Duodenal mucosa (tissue), 2 donors: Measurements from ENCODE around the gene MAP3K14.

Source experiments
- H3K27ac ChIP-seq: one replicate; pipeline ENCODE4 v1.7.0; 2013; ENCODE audit warnings: low read depth, low read length
- H3K27me3 ChIP-seq, 2 donors: one replicate each; pipeline ENCODE4 v1.7.0; 2013; ENCODE audit warnings: low read length in 2 of 2, control low read depth in 1 of 2; ENCODE audit not compliant: insufficient read depth in 2 of 2, control insufficient read depth in 1 of 2
- H3K36me3 ChIP-seq, 2 donors: one replicate each; pipeline ENCODE4 v1.7.0; 2013; ENCODE audit warnings: low read length in 2 of 2, control low read depth in 1 of 2; ENCODE audit not compliant: insufficient read depth in 2 of 2, control insufficient read depth in 1 of 2
- H3K4me1 ChIP-seq, 2 donors: one replicate each; pipeline ENCODE4 v1.7.0; 2013; ENCODE audit warnings: low read length in 2 of 2, control low read depth in 1 of 2; ENCODE audit not compliant: insufficient read depth in 2 of 2, control insufficient read depth in 1 of 2
- H3K4me3 ChIP-seq, 2 donors: one replicate each; pipeline ENCODE4 v1.7.0; 2013; ENCODE audit warnings: low read length in 2 of 2, low read depth in 1 of 2
- H3K9ac ChIP-seq, 2 donors: one replicate each; pipeline ENCODE4 v1.7.0; 2013; ENCODE audit warnings: low read length in 2 of 2, low read depth in 1 of 2
- H3K9me3 ChIP-seq, 2 donors: one replicate each; pipeline ENCODE4 v1.7.0; 2013; ENCODE audit warnings: low read length in 2 of 2, control low read depth in 1 of 2; ENCODE audit not compliant: control insufficient read depth in 1 of 2

MAP3K14 gene

DNA sequence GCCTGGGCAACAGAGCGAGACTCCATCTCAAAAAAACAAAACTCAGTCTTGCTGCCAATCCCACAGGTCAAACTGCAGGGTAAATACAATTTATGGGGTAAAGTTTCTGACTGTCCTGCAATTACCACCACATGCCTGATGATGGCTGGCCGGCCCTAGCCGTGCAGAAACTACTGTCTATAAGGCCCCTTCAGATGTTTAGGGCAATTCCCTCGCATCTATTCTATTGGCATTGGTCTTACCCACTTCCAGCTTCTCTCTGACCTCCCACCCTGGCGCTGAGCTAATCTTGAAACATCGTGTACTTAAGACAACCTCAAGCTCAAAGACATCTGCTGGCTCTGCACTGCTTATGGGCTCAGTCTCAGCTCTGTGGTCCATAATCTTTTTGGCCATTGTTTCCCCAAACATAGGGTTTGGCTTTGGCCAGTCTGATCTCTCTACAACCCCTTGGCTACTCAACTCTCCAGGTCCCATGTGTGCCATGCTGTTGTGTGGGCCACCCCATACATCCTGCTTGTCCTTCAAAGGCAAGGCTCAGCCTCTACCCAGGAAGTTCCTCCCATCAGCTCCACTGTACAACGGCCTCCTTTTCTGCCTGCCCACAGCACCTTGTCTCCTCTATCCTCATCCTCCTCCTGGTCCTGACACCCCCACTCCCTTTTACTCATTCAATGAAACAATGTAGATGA, 16.6 kb downstream of the MAP3K14 start:
- no peak overlapping the region for H3K4me3 ChIP-seq
- H3K27me3 ChIP-seq = no peaks in the 10 kb centered on the region
- H3K4me1 ChIP-seq = peaks cover 60 to 72% of the 10 kb centered on the region in 2 donors
- no peak overlapping the region for H3K27ac ChIP-seq
- H3K9me3 ChIP-seq = no peaks in the 10 kb centered on the region
- peaks cover 7 to 10% of the 10 kb centered on the region in 2 donors for H3K36me3 ChIP-seq
- no peak overlapping the region for H3K9ac ChIP-seq

DNA sequence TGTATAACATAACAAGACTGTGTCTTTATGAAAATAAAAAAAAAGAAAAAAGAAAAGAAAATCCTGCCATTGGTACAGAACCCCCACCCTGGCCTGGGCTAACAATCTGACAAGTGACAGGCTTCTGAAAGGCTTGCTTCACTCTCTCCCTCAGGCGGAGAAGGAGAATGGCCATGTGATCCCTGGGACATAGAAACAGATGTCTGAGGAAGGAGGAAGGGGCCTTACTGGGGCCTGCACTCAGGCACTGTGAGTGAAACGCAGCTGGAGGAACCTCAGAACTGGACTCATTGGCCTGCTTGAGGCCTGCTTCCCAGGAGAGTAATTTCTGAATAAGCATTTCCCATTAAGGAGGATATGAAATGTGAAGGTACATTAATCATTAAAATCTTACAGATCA, 17.5 kb downstream of the MAP3K14 start:
- H3K9me3 ChIP-seq = no peaks in the 10 kb centered on the region
- peaks cover 68 to 73% of the 10 kb centered on the region in 2 donors for H3K4me1 ChIP-seq
- peak overlapping the region in 1 of 2 donors; percentile 13 for H3K9ac ChIP-seq
- H3K4me3 ChIP-seq = no peak overlapping the region
- H3K27me3 ChIP-seq = no peaks in the 10 kb centered on the region
- H3K36me3 ChIP-seq = peaks cover 7 to 10% of the 10 kb centered on the region in 2 donors
- H3K27ac ChIP-seq = no peak overlapping the region

- Histone ChIP-seq H3K4me3 (no peak overlapping the region), H3K9me3 (no peaks in the 10 kb centered on the region), H3K36me3 (peaks cover 7 to 10% of the 10 kb centered on the region in 2 donors), H3K27ac (no peak overlapping the region), H3K4me1 (peaks cover 74 to 75% of the 10 kb centered on the region in 2 donors), H3K27me3 (no peaks in the 10 kb centered on the region), H3K9ac (peak overlapping the region in 1 of 2 donors; percentile 13)
Observed at GRCh38 chr17:45298546-45299285, 18.1 kb downstream of the MAP3K14 start.

- H3K9me3 ChIP-seq = no peaks in the 10 kb centered on the region
- no peaks in the 10 kb centered on the region for H3K27me3 ChIP-seq
- peak overlapping the region in 1 of 2 donors; percentile 30 for H3K4me3 ChIP-seq
- peak overlapping the region; percentile 23 for H3K27ac ChIP-seq
- peaks cover 7 to 10% of the 10 kb centered on the region in 2 donors for H3K36me3 ChIP-seq
- H3K9ac ChIP-seq = no peak overlapping the region
- peaks cover 76 to 81% of the 10 kb centered on the region in 2 donors for H3K4me1 ChIP-seq
Observed at GRCh38 chr17:45296833-45297124, 20.0 kb downstream of the MAP3K14 start.

GRCh38 chr17:45296003-45296832, 20.6 kb downstream of the MAP3K14 start:
- H3K27ac ChIP-seq = peak overlapping the region; percentile 23
- H3K4me1 ChIP-seq = peaks cover 78 to 86% of the 10 kb centered on the region in 2 donors
- no peak overlapping the region for H3K9ac ChIP-seq
- peak overlapping the region in 1 of 2 donors; percentile 30 for H3K4me3 ChIP-seq
- H3K27me3 ChIP-seq = no peaks in the 10 kb centered on the region
- no peaks in the 10 kb centered on the region for H3K9me3 ChIP-seq
- peaks cover 7 to 10% of the 10 kb centered on the region in 2 donors for H3K36me3 ChIP-seq

GRCh38 chr17:45294506-45294905, 22.3 kb downstream of the MAP3K14 start:
- Histone ChIP-seq H3K27ac (no peak overlapping the region), H3K9me3 (no peaks in the 10 kb centered on the region), H3K4me3 (no peak overlapping the region), H3K9ac (peak overlapping the region in 1 of 2 donors; percentile 12), H3K36me3 (peaks cover 16 to 23% of the 10 kb centered on the region in 2 donors), H3K4me1 (peaks cover 83 to 92% of the 10 kb centered on the region in 2 donors), H3K27me3 (no peaks in the 10 kb centered on the region)

DNA sequence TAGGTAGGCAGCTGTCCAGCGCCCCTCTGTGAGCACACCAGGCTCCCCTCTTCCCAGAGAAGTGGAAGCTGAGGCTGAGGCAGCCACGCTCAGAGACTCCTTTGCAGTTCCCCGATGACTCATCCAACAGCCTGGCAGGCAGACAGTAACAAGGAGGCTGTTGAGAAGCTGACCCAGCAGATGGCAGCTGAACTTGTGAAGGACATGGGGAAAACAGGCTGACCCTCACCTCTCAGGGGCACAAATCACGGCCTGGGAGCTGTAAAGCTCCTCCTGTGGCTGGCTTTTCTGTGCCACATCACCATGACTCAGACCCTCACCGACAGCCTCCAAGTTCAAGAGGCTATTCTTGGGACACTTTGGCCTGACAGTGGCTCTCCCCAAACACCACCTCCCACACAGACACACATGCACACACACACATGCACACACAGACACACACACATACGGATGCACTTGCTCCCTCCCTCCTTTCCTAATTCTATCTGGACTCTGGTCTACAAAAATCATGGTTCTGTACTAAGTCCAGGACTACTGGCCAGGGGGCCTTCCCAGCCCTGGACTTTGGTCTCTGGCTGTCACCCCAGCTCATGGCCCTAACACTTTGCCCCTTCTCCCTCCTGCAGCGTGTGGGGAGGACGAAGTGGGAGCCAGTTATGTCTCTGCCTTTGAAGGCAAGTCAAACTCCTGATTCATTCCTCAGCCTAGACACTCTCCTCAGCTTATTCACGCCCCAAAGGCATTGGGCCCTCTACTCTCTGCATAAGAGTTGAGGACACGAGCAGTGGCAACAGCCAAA, 23.2 kb downstream of the MAP3K14 start:
- Histone ChIP-seq H3K9ac (peak overlapping the region; percentile 14 to 54), H3K4me1 (peaks cover 88 to 92% of the 10 kb centered on the region in 2 donors), H3K27ac (peak overlapping the region; percentile 45), H3K27me3 (no peaks in the 10 kb centered on the region), H3K4me3 (peak overlapping the region; percentile 4 to 23), H3K9me3 (no peaks in the 10 kb centered on the region), H3K36me3 (peaks cover 11 to 29% of the 10 kb centered on the region in 2 donors)

DNA sequence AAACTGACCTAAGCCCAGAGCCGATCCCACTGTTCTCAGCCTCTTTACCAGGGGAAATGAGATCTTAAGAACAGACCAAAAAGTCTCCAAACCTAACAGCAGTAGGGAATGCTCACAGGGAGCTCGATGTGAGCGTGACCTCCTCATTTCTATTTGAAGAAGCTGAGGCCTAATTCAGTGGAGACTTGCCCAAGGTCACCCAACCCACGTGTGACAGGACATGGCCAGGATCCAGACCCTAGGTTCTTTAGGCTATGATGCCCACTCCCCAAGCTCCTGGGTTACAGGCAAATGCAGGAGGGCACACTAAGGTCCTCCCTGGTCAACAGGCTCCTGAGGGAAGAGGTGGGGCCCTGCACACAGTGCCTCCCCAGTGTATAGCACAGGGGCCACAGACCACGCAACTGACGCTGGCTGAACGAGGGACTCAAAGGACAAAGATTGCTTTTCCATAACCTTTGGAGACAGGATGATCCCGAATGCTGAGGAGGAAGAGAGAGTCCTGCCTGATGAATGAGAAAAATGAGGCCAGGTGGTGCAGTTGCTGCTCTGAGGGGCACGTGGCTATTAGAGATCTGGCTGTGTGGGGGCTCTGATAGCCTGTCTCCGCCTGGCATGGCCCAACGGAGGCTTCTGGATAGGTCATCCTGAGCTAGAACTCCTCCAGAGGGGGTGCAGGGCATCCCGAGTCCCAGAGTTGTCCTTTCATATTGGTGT, 24.0 kb downstream of the MAP3K14 start:
- Histone ChIP-seq H3K27ac (peak overlapping the region; percentile 50), H3K27me3 (no peaks in the 10 kb centered on the region), H3K4me1 (peaks cover 92 to 96% of the 10 kb centered on the region in 2 donors), H3K4me3 (peak overlapping the region in 1 of 2 donors; percentile 23), H3K36me3 (peaks cover 9 to 28% of the 10 kb centered on the region in 2 donors), H3K9ac (peak overlapping the region; percentile 14 to 54), H3K9me3 (no peaks in the 10 kb centered on the region)

DNA sequence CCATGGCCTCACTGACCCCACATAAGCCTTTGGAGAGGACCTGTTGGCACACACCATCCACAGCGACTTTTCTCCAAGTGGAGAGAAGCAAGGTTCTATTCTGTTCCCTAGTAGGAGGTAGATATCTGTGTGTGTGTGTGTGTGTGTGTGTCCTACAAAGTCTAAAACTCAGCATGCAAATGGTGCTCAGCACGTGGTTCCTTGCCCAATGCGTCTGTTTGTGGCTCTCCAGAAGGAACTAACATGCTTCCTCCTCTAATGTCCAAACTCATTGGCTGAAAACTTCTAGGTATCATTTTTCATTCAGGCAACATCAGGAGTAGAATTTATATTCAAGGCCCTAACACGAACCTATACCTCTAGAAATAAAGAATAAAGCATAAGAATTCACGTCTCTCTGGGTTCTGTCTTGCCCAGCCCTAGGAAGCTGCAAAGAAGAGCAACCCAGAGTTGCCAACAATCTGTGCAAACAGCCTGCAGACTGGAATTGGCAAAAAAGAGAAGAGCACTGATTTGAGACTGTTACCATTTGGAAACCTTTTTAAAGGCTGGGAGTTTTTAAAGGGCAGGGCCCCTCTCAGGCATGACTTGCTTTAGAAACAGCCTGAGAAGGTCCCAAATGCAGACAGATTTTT, 25.5 kb downstream of the MAP3K14 start:
- H3K27me3 ChIP-seq = no peaks in the 10 kb centered on the region
- H3K9me3 ChIP-seq = no peaks in the 10 kb centered on the region
- H3K4me3 ChIP-seq = no peak overlapping the region
- H3K9ac ChIP-seq = no peak overlapping the region
- peaks cover 91 to 92% of the 10 kb centered on the region in 2 donors for H3K4me1 ChIP-seq
- H3K27ac ChIP-seq = no peak overlapping the region
- peaks cover 24 to 43% of the 10 kb centered on the region in 2 donors for H3K36me3 ChIP-seq
